Right atrium auricular region (tissue), 2 donors: Measurements from ENCODE around the gene SPRED1. TPM values are rescaled to one million over a fixed set of nuclear protein-coding genes. Genes with fewer than 3 reads are reported as not detected.
A peak's percentile ranks its signal among the peaks of the same experiment; 100 is the strongest.
"Not testable (repeated sequence)": the region's sequence is repeated elsewhere in the genome, so short reads cannot be mapped to it uniquely, and the experiment has no call there.

Source experiments
- DNase-seq: peaks from one replicate; pipeline ENCODE4 v3.0.0-alpha.2; 2019; ENCODE audit warnings: low spot score
- H3K27ac ChIP-seq, 2 donors: fragments of 200-600 bp; sonication (generic); 1 replicate in 1 of 2; 2 replicates in 1 of 2; pipeline ENCODE4 v1.5.1; 2016 to 2019
- H3K27me3 ChIP-seq, 2 donors: fragments of 200-600 bp; sonication (generic); one replicate each; pipeline versions ENCODE4 v1.5.1 to v1.6.0; 2017 to 2019
- H3K36me3 ChIP-seq: fragments of 200-600 bp; sonication (generic); one replicate; pipeline ENCODE4 v1.5.1; 2016
- H3K4me1 ChIP-seq, 2 donors: fragments of 200-600 bp; sonication (generic); one replicate each; pipeline versions ENCODE4 v1.5.1 to v1.6.0; 2017 to 2019
- H3K4me3 ChIP-seq, 2 donors: fragments of 200-600 bp; sonication (generic); 1 replicate in 1 of 2; 2 replicates in 1 of 2; pipeline ENCODE4 v1.5.1; 2017 to 2019; ENCODE audit warnings: mild to moderate bottlenecking in 1 of 2, moderate library complexity in 1 of 2
- H3K9me3 ChIP-seq, 2 donors: fragments of 200-600 bp; sonication (generic); one replicate each; pipeline ENCODE4 v1.5.1; 2019
- CTCF ChIP-seq, 2 donors: fragments of 200-600 bp; sonication (generic); IDR thresholded peaks; one replicate each; pipeline ENCODE4 v1.5.1; 2019; ENCODE audit warnings: antibody characterized with exemption in 2 of 2
- total RNA-seq, 2 donors: library from RNA; depleted of rRNA; stranded (reverse); fragments of >200 nt; gene quantifications; one replicate each; pipeline ENCODE4 v1.1.0, GENCODE V29; 2016

SPRED1 gene
- total RNA-seq, 2 donors from 2014 or later, result 9.4 to 10.9 TPM

- DNase-seq, result peak; percentile 80
- peaks cover 0 to 5% of the 10 kb centered on the region in 2 donors for H3K4me1 ChIP-seq
- no peaks in the 10 kb centered on the region for H3K36me3 ChIP-seq
- no peaks in the 10 kb centered on the region for H3K9me3 ChIP-seq
- no peaks in the 10 kb centered on the region for H3K27me3 ChIP-seq
- H3K4me3 ChIP-seq, result no peak overlapping the region
- H3K27ac ChIP-seq, result no peak overlapping the region
- TF ChIP-seq CTCF (IDR thresholded peaks at IDR 0.05), result no peak
Measured at GRCh38 chr15:38226608-38227266, 25.9 kb upstream of the SPRED1 start.

GRCh38 chr15:38227941-38228340, 24.7 kb upstream of the SPRED1 start:
- no peaks in the 10 kb centered on the region for H3K4me1 ChIP-seq
- DNase-seq, result no peak
- H3K4me3 ChIP-seq, result no peak overlapping the region
- TF ChIP-seq CTCF (IDR thresholded peaks at IDR 0.05), result no peak
- H3K27ac ChIP-seq, result no peak overlapping the region
- no peaks in the 10 kb centered on the region for H3K27me3 ChIP-seq
- no peaks in the 10 kb centered on the region for H3K36me3 ChIP-seq
- no peaks in the 10 kb centered on the region for H3K9me3 ChIP-seq

- no peak for DNase-seq
- Histone ChIP-seq H3K36me3 (no peaks in the 10 kb centered on the region), H3K9me3 (no peaks in the 10 kb centered on the region), H3K27me3 (no peaks in the 10 kb centered on the region), H3K4me3 (no peak overlapping the region), H3K4me1 (no peaks in the 10 kb centered on the region), H3K27ac (no peak overlapping the region)
- no peak for TF ChIP-seq CTCF (IDR thresholded peaks at IDR 0.05)
Measured at GRCh38 chr15:38228618-38229017, 24.0 kb upstream of the SPRED1 start.

GRCh38 chr15:38229705-38230310, 22.8 kb upstream of the SPRED1 start:
- no peaks in the 10 kb centered on the region for H3K36me3 ChIP-seq
- H3K27me3 ChIP-seq, result no peaks in the 10 kb centered on the region
- no peak for TF ChIP-seq CTCF (IDR thresholded peaks at IDR 0.05)
- H3K9me3 ChIP-seq, result no peaks in the 10 kb centered on the region
- H3K27ac ChIP-seq, result no peak overlapping the region
- DNase-seq, result no peak
- no peaks in the 10 kb centered on the region for H3K4me1 ChIP-seq
- no peak overlapping the region for H3K4me3 ChIP-seq

- TF ChIP-seq CTCF (IDR thresholded peaks at IDR 0.05), result no peak
- Histone ChIP-seq H3K27ac (no peak overlapping the region), H3K27me3 (no peaks in the 10 kb centered on the region)
Measured at GRCh38 chr15:38231436-38231835, 21.2 kb upstream of the SPRED1 start.

GRCh38 chr15:38237021-38237420, 15.6 kb upstream of the SPRED1 start:
- not testable (repeated sequence) for H3K4me3 ChIP-seq, H3K36me3 ChIP-seq

More at GRCh38 chr15:38231436-38231835, 21.2 kb upstream of the SPRED1 start:
- H3K4me3 ChIP-seq, result no peak overlapping the region
- H3K9me3 ChIP-seq, result no peaks in the 10 kb centered on the region
- no peaks in the 10 kb centered on the region for H3K4me1 ChIP-seq
- DNase-seq, result no peak
- H3K36me3 ChIP-seq, result no peaks in the 10 kb centered on the region

More at GRCh38 chr15:38237021-38237420, 15.6 kb upstream of the SPRED1 start:
- H3K27me3 ChIP-seq, H3K9me3 ChIP-seq, H3K4me1 ChIP-seq, H3K27ac ChIP-seq, DNase-seq: not testable (repeated sequence)
